ENCODE data around the gene MBOAT2. TPM values are rescaled to one million over a fixed set of nuclear protein-coding genes. Genes with fewer than 3 reads are reported as not detected.
A peak's percentile ranks its signal among the peaks of the same experiment; 100 is the strongest.

Gene MBOAT2
- polyA plus RNA-seq, 3 donors: 5.1 to 9.0 (median 5.5) TPM

DNA sequence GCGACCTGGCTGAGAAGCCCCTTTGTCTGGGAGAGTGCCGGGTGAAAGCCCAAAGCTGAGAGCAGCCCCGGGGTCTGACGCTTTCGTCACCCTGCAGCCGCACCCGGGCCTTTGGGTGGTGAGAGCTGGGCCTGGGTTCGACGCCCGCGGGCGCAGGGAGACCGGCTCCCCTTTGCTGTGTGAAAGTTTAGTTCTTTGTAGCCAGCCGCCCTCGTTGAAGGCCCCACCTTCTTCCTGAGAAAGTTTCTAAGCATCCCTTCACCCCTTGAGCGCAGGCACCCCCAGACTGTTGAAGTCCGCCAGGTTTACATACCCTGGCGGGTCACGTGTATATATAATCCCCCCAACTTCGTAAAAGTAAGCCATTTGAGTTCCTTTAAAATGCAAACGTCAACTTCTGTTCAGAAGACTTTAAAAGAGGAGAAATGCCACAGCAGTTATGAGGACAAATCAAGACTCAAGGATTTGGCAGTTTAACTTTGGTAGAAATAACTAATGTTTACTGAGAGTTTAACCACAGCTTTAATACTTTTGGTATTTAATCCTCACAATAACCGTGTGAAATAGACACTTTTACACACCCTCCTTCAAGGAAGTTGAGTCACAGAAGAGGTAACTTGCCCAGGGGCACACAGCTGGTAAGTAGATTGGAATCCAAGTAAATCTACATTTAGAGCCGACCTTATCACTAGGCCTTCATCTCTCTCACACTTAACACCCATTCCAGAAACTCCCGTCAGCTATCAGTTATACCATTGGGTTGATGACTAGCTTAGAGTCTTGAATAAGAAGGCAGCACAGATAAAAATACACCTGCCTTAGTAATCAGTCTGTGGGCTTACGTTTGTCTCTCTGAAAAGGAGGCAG, 1.1 kb upstream of the MBOAT2 start:
- Histone ChIP-seq H3K36me3 (replicated peaks in 1 of 2; ENCODE audit: control insufficient read depth in 1 of 2, insufficient read depth in 2 of 2, low read length in 2 of 2) (no peaks in the 10 kb centered on the region), H3K27ac (ENCODE audit: low read depth in 1 of 2, low read length in 2 of 2) (peak overlapping the region; percentile 31 to 73), H3K27me3 (ENCODE audit: control insufficient read depth in 2 of 2, insufficient read depth in 2 of 2, low read length in 2 of 2) (no peaks in the 10 kb centered on the region), H4K20me1 (ENCODE audit: insufficient read depth, low read length) (no peaks in the 10 kb centered on the region), H3K4me3 (replicated peaks in 1 of 3; ENCODE audit: low read depth in 2 of 3, low read length in 3 of 3) (peak overlapping the region; percentile 52 to 81 (median 76)), H2AFZ (ENCODE audit: insufficient read depth, low read depth, low read length, poor library complexity, severe bottlenecking) (peak overlapping the region; percentile 92), H3K79me2 (ENCODE audit: insufficient read depth, low read length) (peaks cover 38% of the 10 kb centered on the region), H3K9me3 (replicated peaks in 1 of 2; ENCODE audit: control insufficient read depth in 1 of 2, insufficient read depth in 1 of 2, low read length in 2 of 2) (no peaks in the 10 kb centered on the region), H3K4me2 (replicated peaks; ENCODE audit: extremely low read depth, low read length, poor library complexity, severe bottlenecking) (peak overlapping the region; percentile 98), H3K4me1 (ENCODE audit: control insufficient read depth in 1 of 2, insufficient read depth in 2 of 2, low read length in 2 of 2) (peaks cover 19 to 32% of the 10 kb centered on the region in 2 donors), H3K9ac (ENCODE audit: insufficient read depth, low read length, poor library complexity, severe bottlenecking) (peak overlapping the region; percentile 64)
- peak overlapping the region in 6 of 7 donors; percentile 5 to 73 (median 52) for H3K27ac Mint-ChIP-seq
- TF ChIP-seq, protein P1, sequence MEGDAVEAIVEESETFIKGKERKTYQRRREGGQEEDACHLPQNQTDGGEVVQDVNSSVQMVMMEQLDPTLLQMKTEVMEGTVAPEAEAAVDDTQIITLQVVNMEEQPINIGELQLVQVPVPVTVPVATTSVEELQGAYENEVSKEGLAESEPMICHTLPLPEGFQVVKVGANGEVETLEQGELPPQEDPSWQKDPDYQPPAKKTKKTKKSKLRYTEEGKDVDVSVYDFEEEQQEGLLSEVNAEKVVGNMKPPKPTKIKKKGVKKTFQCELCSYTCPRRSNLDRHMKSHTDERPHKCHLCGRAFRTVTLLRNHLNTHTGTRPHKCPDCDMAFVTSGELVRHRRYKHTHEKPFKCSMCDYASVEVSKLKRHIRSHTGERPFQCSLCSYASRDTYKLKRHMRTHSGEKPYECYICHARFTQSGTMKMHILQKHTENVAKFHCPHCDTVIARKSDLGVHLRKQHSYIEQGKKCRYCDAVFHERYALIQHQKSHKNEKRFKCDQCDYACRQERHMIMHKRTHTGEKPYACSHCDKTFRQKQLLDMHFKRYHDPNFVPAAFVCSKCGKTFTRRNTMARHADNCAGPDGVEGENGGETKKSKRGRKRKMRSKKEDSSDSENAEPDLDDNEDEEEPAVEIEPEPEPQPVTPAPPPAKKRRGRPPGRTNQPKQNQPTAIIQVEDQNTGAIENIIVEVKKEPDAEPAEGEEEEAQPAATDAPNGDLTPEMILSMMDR (IDR thresholded peaks at IDR 0.05): no peak
- no peak for DNase-seq
- 9% methylated on average over 14 of the region's 25 CpGs for WGBS (ENCODE audit: insufficient coverage)
- intact Hi-C loops (cut with micrococcal nuclease): loop anchor here in 1 of 2 donors (10.0 kb wide), 1 partner anchor 170 kb away; the partner anchor contains the start of gene KIDINS220
- peak overlapping the region; percentile 80 to 83 for H3K4me3 Mint-ChIP-seq
- H3K4me1 Mint-ChIP-seq: peaks cover 23% of the 10 kb centered on the region
- H3K36me3 Mint-ChIP-seq: no peaks in the 10 kb centered on the region
- no peaks in the 10 kb centered on the region for H3K9me3 Mint-ChIP-seq
- peaks cover 0 to 2% (median 2%) of the 10 kb centered on the region in 3 donors for H3K27me3 Mint-ChIP-seq (ENCODE audit: low read depth in 3 of 3)

DNA sequence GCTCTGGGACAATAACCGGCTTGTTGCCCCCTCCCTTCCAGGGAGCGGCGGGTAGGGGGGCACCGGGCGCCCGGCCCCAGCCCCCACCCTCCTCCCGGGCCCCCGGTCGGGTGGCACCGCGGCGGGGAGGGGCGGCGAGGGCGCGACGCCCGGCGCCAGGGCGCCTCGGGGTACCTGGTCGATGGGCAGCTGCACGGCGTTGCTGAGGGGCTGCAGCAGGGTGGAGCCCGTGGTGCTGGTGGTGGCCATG, 193 bp downstream of the MBOAT2 start:
- no peaks in the 10 kb centered on the region for H4K20me1 ChIP-seq (ENCODE audit: insufficient read depth, low read length)
- peak overlapping the region in 1 of 2 donors; percentile 19 for H3K27ac ChIP-seq (ENCODE audit: low read depth in 1 of 2, low read length in 2 of 2)
- peak overlapping the region; percentile 71 for H3K9ac ChIP-seq (ENCODE audit: insufficient read depth, low read length, poor library complexity, severe bottlenecking)
- Mint-ChIP-seq H3K4me1 (peaks cover 33% of the 10 kb centered on the region), H3K4me3 (no peak overlapping the region), H3K36me3 (no peaks in the 10 kb centered on the region), H3K9me3 (no peaks in the 10 kb centered on the region), H3K27me3 (ENCODE audit: low read depth in 3 of 3) (peaks cover 0 to 2% (median 2%) of the 10 kb centered on the region in 3 donors), H3K27ac (no peak overlapping the region)
- peaks cover 51% of the 10 kb centered on the region for H3K79me2 ChIP-seq (ENCODE audit: insufficient read depth, low read length)
- intact Hi-C loops (cut with micrococcal nuclease): loop anchor here in 1 of 2 donors (10.0 kb wide), 1 partner anchor 168 kb away; the partner anchor contains the start of gene KIDINS220
- no peak for DNase-seq
- peak overlapping the region; percentile 89 for H2AFZ ChIP-seq (ENCODE audit: insufficient read depth, low read depth, low read length, poor library complexity, severe bottlenecking)
- no peaks in the 10 kb centered on the region for H3K9me3 ChIP-seq (replicated peaks in 1 of 2; ENCODE audit: control insufficient read depth in 1 of 2, insufficient read depth in 1 of 2, low read length in 2 of 2)
- H3K27me3 ChIP-seq (ENCODE audit: control insufficient read depth in 2 of 2, insufficient read depth in 2 of 2, low read length in 2 of 2): no peaks in the 10 kb centered on the region
- H3K4me1 ChIP-seq (ENCODE audit: control insufficient read depth in 1 of 2, insufficient read depth in 2 of 2, low read length in 2 of 2): peaks cover 20 to 33% of the 10 kb centered on the region in 2 donors
- H3K4me3 ChIP-seq (replicated peaks in 1 of 3; ENCODE audit: low read depth in 2 of 3, low read length in 3 of 3): peak overlapping the region; percentile 41 to 81 (median 57)
- WGBS (ENCODE audit: insufficient coverage): 0% methylated on average over 16 of the region's 25 CpGs
- H3K36me3 ChIP-seq (replicated peaks in 1 of 2; ENCODE audit: control insufficient read depth in 1 of 2, insufficient read depth in 2 of 2, low read length in 2 of 2): no peaks in the 10 kb centered on the region
- TF ChIP-seq, protein P1 (IDR thresholded peaks at IDR 0.05): no peak
- peak overlapping the region; percentile 98 for H3K4me2 ChIP-seq (replicated peaks; ENCODE audit: extremely low read depth, low read length, poor library complexity, severe bottlenecking)

Measured in CD14-positive monocyte (primary cell).